ENCODE results near the gene ETV4.

ETV4 gene

GRCh38 chr17:43546319-43547188 lies at the start of gene ETV4:
TSS of gene ETV4 (minus strand) at chr17:43546340. CDS start at chr17:43545617, 723 bp downstream.
- DNase-seq = peak; percentile 92

DNA sequence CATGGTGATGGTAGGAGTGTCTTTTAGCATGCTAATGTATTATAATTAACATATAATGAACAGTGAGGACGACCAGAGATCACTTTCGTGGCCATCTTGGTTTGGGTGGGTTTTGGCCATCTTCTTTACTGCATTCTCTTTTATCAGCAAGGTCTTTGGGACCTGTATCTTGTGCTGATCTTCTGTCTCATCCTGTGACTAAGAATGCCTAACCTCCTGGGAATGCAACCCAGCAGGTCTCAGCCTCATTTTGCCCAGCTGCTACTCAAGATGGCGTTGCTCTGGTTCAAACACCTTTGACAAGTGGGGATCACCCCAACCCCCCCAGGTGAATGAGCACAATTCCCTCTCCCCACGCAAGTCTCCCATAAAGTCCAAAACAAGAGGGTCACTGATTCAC lies 49.3 kb upstream of the ETV4 start:
- DNase-seq = no peak

DNA sequence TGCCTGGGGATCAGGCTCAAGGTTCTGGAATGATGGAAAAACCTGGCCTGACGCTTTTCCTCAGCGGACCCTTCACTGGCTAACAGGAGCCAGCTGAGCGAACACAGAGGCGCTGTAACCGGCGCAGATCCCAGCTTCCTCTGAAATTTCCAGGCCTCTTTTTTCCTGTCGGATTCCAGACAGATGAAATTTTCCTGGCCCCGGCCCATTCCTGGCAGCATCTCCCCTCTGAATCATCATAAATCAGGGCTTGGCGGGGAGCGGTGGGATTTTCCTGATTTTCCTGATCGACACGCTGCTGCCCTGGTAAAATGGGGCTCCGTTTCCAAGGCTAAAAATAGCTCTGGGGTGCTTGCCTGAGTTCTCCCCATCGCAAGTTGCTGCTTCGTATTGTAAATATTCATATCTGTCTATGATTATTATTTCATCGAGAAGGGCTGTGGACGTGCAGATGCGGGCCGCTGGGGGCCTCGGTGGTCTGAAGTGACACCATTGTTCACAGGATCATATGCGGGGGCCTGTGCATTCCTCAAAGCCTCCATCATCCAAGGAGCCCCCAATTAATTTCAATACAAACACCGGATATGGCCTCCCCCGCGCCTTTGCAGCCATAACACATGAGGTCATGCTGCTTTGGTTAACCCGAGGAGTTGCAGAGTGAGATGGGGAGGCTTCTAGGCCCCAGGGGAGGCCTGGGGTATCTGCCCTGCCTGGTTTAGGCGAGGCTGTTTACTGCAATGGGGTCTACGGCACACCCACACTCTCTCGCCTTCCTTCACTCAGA lies 45.8 kb upstream of the ETV4 start:
- no peak for DNase-seq

GRCh38 chr17:43591001-43591400 lies 44.9 kb upstream of the ETV4 start:
- DNase-seq = no peak

DNA sequence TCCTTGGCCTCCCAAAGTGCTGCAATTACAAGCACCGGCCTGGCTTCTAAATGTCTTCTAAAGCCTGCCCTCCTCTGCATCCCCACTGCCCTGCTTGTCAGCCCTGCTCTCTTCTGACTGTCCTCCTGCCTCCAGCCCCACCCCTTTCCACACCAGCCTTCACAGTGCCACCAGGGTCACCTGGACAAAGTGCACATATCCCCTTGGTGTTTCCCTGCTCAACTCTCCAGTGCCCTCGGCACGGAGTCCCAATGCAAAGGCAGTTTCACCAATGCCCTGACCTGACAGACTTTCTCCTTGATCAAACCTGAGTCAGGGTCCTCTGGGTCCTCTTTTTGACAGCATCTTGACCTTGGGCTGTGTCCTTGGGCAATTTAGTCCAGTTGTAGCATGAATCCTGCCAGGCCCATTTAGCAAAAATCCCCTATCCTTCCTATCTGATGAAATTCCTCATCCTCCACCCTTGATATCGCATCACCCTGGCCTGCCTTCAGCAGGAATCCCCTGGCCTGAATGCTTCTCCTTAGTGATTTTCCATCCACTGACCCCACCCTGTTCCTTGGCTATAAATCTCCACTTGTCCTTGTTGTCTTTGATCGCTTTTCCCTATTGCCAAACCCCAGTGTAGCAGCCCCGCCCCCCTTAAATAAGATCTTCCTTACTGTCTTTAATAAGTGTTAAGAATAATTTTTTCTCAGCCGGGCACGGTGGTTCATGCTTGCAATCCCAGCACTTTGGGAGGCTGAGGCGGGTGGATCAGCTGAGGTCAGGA lies 42.7 kb upstream of the ETV4 start:
- no peak for DNase-seq

DNA sequence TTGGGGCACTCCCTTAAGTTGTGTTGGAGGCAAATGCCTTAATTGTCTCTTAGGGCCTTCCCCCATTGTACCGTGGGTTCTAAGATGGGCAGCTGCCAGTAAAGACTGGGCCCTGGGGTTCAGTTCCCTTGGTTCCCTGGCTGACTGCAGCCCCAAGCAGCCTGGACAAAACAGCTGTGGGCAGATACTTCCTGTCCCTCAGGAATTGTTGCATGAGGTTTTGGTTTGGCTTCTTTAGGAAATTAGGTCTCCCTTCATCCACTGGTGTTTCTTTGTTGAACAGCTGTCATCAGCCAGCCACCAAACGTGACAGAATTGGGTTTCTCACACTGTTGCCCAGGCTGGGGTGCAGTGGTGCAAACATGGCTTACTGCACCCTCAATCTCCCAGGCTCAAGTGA lies 42.0 kb upstream of the ETV4 start:
- DNase-seq = no peak

GRCh38 chr17:43587647-43588046 lies 41.5 kb upstream of the ETV4 start:
- DNase-seq = no peak

DNA sequence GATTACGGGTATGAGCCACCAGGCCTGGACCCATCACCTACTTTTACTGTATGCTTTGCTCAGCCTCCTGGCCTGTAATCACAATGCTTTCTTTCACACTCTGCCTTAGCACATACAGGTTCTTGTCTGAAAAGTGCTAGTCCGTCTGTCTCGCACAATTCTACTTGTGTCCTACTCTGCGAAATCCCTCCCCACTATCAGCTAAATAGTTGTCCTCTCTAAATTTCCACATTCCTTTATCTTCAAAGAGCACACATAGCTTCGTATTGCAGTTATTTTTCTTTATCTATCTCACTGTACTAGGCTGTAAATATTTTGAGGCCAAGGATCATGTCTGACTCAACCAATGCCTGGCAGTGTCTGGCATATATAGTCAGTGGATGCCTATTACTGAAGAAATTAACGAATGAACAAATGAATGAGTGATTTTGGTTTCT lies 38.5 kb upstream of the ETV4 start:
- no peak for DNase-seq

GRCh38 chr17:43583332-43583731 lies 37.2 kb upstream of the ETV4 start:
- DNase-seq = no peak

DNA sequence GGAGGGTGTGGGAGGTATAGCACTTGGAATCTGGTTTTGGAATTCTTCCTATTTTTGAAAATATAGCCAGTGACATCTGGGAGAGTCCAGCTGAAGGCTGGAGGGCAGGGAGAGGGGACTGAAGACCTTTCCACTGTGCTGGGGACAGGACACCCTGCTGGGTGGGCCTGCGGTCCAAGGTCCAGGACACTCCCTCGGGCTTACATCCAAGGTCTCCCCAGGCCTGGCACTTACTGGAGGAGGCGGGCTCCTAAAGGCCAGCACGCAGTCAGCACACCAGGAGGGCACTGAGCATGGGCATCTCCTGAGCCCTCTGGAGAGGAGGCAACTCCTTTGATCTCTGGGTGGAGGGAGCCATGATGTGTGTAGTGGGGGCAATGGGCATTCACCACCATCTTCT lies 35.5 kb upstream of the ETV4 start:
- DNase-seq = no peak

DNA sequence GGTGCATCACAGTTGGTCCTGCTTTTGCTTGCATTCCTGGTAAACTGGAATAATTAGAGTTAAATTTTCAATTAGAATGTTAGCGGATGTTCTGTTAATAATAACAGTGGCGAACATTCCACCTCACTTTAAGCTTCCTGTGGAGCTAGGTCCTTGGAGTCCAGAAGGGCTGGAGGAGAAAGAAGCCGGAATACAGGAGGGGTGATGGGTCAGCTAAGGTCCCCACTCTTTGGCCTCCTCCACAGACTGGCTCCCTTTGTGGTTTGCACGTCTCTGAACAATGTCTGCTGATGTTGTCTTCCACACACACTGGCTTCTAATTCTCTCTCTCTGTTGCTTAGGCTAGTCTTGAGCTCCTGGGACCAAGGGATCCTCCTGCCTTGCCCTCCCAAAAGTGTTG lies 35.0 kb upstream of the ETV4 start:
- DNase-seq = no peak

GRCh38 chr17:43579566-43580140 lies 33.5 kb upstream of the ETV4 start:
- no peak for DNase-seq

DNA sequence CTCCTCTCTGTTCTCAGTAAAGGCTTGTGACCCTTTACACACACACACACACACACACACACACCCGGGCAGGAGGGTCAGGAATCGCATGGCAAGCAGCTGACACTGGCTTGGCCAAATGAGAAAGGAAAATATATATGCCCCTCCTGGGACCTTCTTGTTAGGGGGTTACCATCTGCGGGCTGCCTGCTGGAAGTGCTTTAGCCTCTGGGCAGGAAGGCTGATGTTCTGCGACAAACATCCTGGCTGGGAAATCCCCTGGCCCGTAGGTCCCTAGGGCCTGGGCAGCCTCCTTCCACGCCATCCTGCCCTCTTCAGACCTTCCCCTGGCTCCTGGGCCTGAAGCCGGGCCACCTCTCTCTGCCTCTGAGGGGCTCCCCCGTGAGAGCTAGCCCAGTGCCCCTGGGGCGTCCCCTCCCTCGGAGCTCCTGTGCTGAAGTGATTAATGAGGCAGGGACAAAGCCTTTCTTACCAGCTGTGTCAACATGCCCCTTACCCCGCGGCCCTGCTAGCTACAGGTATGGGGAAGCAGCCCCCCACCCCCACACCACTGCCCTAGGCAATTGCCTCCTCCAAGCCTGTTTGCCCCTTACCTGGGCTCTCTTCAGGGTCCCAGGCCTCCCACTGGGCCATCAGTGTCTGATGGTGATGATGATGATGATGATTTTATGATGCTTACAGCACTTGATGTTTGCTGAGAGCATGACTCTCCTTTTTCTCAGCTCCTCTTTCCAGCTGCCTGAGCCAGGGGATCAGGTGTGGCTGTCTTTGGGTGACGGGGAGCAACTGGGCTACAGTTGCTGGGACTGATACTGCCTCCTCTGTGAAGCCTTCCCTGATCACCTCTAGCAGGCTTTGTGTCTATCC lies 32.8 kb upstream of the ETV4 start:
- DNase-seq = peak; percentile 41

DNA sequence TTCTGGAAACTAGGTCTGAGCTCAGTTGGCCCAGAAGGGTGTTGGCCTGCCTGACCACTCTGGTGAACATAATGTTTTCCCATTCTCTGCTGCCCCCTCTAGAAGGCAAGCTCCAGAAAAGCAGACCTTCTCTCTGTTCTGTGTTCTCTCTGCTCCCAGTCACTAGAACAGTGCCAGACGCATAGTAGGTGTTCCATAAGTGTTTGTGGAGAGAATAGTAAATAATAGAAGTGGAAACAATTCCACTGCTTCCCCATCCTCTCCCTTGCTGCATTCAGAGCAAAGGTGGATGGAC lies 32.2 kb upstream of the ETV4 start:
- DNase-seq = no peak

- DNase-seq = no peak
Measured at GRCh38 chr17:43577664-43578403, 31.7 kb upstream of the ETV4 start.

- peak; percentile 67 for DNase-seq
Measured at GRCh38 chr17:43576563-43577229, 30.6 kb upstream of the ETV4 start.

- DNase-seq = no peak
Measured at GRCh38 chr17:43574896-43575525, 28.9 kb upstream of the ETV4 start.

GRCh38 chr17:43574348-43574747 lies 28.2 kb upstream of the ETV4 start:
- DNase-seq = no peak

- no peak for DNase-seq
Measured at GRCh38 chr17:43573579-43574321, 27.6 kb upstream of the ETV4 start.
